ENCODE data around the gene GAS2L2.
"Not testable (repeated sequence)": the region's sequence is repeated elsewhere in the genome, so short reads cannot be mapped to it uniquely, and the experiment has no call there.

Gene GAS2L2

GRCh38 chr17:35751541-35751940 lies 1.5 kb downstream of the GAS2L2 start:
- not testable (repeated sequence) for H3K4me3 ChIP-seq (ENCODE audit: low read length); H3K9me3 ChIP-seq (ENCODE audit: control insufficient read depth, low read depth, low read length); H3K27ac ChIP-seq (ENCODE audit: low read length); H3K9ac ChIP-seq (ENCODE audit: low read length); H3K4me1 ChIP-seq (ENCODE audit: control insufficient read depth, low read depth, low read length); H3K36me3 ChIP-seq (ENCODE audit: control insufficient read depth, low read depth, low read length)
- H3K27me3 ChIP-seq (ENCODE audit: control insufficient read depth, insufficient read depth, low read length) = peaks cover 21% of the 10 kb centered on the region

DNA sequence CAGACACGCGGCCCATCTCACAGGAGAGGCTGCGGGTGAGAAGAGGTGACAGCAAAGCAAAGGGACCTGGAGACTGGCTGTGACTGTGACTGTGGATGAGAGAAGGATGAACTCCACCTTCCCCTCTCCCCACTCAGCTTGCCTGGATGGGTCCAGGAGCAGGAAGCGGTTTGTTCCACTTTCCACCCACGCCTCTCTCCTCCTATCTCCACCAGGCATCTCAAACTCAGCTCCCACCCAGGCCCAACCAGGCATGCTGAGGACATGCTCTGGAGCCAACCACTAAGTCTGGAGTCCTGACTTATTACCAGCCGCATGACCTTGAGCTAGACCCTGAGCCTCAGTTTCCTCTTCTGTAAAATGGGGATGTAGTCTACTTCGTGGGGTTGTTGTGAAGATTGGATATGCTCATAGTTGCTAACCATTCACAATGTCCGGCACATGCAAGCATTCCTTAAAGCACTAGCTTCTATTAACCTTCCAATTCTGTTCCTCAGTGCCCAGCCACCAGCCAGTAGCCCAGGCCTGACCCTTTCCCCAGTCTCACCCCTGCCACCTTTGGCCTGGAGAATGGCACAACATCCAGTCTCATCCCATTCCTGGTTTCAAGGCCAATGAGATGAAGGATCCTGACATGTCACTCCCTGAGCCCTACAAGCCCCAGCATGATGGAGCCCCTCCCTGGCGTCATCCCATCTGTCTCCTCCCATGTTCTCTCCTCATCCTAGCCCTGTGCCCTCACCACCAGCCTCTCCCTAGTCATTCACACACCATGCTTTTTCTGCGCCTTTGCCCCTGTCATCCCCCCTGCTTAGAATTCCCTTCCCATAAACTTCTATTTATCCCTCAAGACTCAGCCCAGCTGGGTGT lies 2.3 kb downstream of the GAS2L2 start:
- H3K4me1 ChIP-seq (ENCODE audit: control insufficient read depth, low read depth, low read length) = no peaks in the 10 kb centered on the region
- peaks cover 21% of the 10 kb centered on the region for H3K27me3 ChIP-seq (ENCODE audit: control insufficient read depth, insufficient read depth, low read length)
- no peak overlapping the region for H3K27ac ChIP-seq (ENCODE audit: low read length)
- H3K36me3 ChIP-seq (ENCODE audit: control insufficient read depth, low read depth, low read length) = no peaks in the 10 kb centered on the region
- no peak overlapping the region for H3K9ac ChIP-seq (ENCODE audit: low read length)
- H3K9me3 ChIP-seq (ENCODE audit: control insufficient read depth, low read depth, low read length) = no peaks in the 10 kb centered on the region
- H3K4me3 ChIP-seq (ENCODE audit: low read length) = peak overlapping the region; percentile 33

DNA sequence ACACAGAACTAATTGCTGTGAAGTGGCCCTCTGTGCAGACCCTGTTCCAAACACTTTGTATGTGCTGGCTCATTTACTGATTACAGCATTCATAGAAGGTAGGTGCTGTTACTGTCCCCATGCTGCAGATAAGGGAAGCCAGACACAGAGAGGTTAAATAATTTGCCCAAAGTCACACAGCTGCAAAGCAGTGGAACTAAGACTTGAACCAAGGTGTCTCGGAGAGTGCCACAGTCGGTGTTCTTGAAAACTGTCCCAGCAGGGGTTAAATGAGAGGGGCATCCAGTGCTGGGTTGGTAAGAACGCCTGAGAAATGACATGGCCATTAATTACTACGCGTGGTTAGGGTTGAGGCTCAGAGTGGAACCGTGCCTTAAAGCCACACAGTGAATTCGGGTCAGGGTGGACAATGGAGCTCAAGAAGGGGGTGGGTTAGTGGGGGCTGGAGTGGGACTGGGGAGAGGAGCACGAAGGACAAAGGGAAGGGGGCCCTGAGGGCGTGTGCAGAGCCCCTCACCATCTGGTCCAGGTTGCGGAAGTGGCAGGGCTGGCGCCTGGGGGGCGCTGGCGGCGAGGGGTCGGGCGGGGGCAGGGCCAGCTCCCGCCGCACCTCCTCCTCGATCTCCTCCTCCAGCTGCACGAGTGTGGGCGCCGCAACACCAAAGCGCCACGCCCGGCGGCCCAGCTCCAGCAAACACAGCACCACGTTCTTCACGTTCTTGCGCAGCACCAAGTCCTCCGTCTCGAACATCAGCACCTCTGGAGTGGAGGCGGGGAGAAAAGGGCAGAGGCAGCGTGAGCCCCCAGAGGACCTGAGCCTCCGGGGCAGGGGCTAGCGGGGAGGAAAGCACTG lies 3.3 kb downstream of the GAS2L2 start:
- H3K27ac ChIP-seq (ENCODE audit: low read length) = no peak overlapping the region
- no peaks in the 10 kb centered on the region for H3K4me1 ChIP-seq (ENCODE audit: control insufficient read depth, low read depth, low read length)
- H3K9ac ChIP-seq (ENCODE audit: low read length) = no peak overlapping the region
- H3K36me3 ChIP-seq (ENCODE audit: control insufficient read depth, low read depth, low read length) = no peaks in the 10 kb centered on the region
- peaks cover 21% of the 10 kb centered on the region for H3K27me3 ChIP-seq (ENCODE audit: control insufficient read depth, insufficient read depth, low read length)
- no peaks in the 10 kb centered on the region for H3K9me3 ChIP-seq (ENCODE audit: control insufficient read depth, low read depth, low read length)
- peak overlapping the region; percentile 33 for H3K4me3 ChIP-seq (ENCODE audit: low read length)

GRCh38 chr17:35748979-35749378 lies 4.1 kb downstream of the GAS2L2 start:
- H3K4me3 ChIP-seq (ENCODE audit: low read length) = no peak overlapping the region
- no peaks in the 10 kb centered on the region for H3K9me3 ChIP-seq (ENCODE audit: control insufficient read depth, low read depth, low read length)
- no peaks in the 10 kb centered on the region for H3K36me3 ChIP-seq (ENCODE audit: control insufficient read depth, low read depth, low read length)
- no peak overlapping the region for H3K27ac ChIP-seq (ENCODE audit: low read length)
- H3K4me1 ChIP-seq (ENCODE audit: control insufficient read depth, low read depth, low read length) = no peaks in the 10 kb centered on the region
- H3K9ac ChIP-seq (ENCODE audit: low read length) = no peak overlapping the region
- H3K27me3 ChIP-seq (ENCODE audit: control insufficient read depth, insufficient read depth, low read length) = peaks cover 21% of the 10 kb centered on the region

GRCh38 chr17:35748341-35748841 lies 4.6 kb downstream of the GAS2L2 start:
- peaks cover 21% of the 10 kb centered on the region for H3K27me3 ChIP-seq (ENCODE audit: control insufficient read depth, insufficient read depth, low read length)
- H3K9ac ChIP-seq (ENCODE audit: low read length) = no peak overlapping the region
- H3K27ac ChIP-seq (ENCODE audit: low read length) = no peak overlapping the region
- H3K36me3 ChIP-seq (ENCODE audit: control insufficient read depth, low read depth, low read length) = no peaks in the 10 kb centered on the region
- no peaks in the 10 kb centered on the region for H3K4me1 ChIP-seq (ENCODE audit: control insufficient read depth, low read depth, low read length)
- no peaks in the 10 kb centered on the region for H3K9me3 ChIP-seq (ENCODE audit: control insufficient read depth, low read depth, low read length)
- H3K4me3 ChIP-seq (ENCODE audit: low read length) = no peak overlapping the region

DNA sequence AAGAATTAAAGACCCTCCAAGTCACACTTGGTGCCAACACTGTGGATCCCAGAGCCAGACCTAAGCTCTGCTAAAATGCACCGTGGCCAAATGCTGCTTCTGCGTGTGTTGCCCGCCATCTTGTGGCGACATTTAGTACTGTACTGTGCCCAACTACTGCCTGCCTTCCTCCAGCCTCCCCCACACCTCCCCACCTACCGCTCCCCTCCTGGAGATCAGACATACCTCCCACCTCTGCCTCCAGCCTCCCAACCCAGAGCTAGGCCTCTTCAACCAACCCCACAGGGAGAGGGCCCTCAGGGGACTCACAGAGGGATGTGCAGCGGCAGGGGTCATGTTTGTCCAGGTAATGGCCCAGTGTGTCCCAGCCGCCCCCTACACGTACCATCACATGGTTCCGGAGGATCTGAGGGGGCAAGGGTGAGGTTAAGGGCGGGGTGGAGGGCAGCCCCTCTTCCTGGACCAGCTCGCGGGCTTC lies 5.5 kb downstream of the GAS2L2 start:
- Histone ChIP-seq H3K27me3 (ENCODE audit: control insufficient read depth, insufficient read depth, low read length) (peaks cover 26% of the 10 kb centered on the region), H3K27ac (ENCODE audit: low read length) (no peak overlapping the region), H3K4me1 (ENCODE audit: control insufficient read depth, low read depth, low read length) (no peaks in the 10 kb centered on the region), H3K9ac (ENCODE audit: low read length) (no peak overlapping the region), H3K4me3 (ENCODE audit: low read length) (no peak overlapping the region), H3K9me3 (ENCODE audit: control insufficient read depth, low read depth, low read length) (no peaks in the 10 kb centered on the region), H3K36me3 (ENCODE audit: control insufficient read depth, low read depth, low read length) (no peaks in the 10 kb centered on the region)

GRCh38 chr17:35745749-35746320 lies 7.2 kb downstream of the GAS2L2 start:
- Histone ChIP-seq H3K4me1 (ENCODE audit: control insufficient read depth, low read depth, low read length) (no peaks in the 10 kb centered on the region), H3K9me3 (ENCODE audit: control insufficient read depth, low read depth, low read length) (no peaks in the 10 kb centered on the region), H3K27me3 (ENCODE audit: control insufficient read depth, insufficient read depth, low read length) (peaks cover 40% of the 10 kb centered on the region), H3K4me3 (ENCODE audit: low read length) (no peak overlapping the region), H3K9ac (ENCODE audit: low read length) (no peak overlapping the region), H3K36me3 (ENCODE audit: control insufficient read depth, low read depth, low read length) (no peaks in the 10 kb centered on the region), H3K27ac (ENCODE audit: low read length) (no peak overlapping the region)

- no peak overlapping the region for H3K9ac ChIP-seq (ENCODE audit: low read length)
- H3K4me3 ChIP-seq (ENCODE audit: low read length) = no peak overlapping the region
- no peaks in the 10 kb centered on the region for H3K9me3 ChIP-seq (ENCODE audit: control insufficient read depth, low read depth, low read length)
- no peaks in the 10 kb centered on the region for H3K4me1 ChIP-seq (ENCODE audit: control insufficient read depth, low read depth, low read length)
- no peak overlapping the region for H3K27ac ChIP-seq (ENCODE audit: low read length)
- H3K27me3 ChIP-seq (ENCODE audit: control insufficient read depth, insufficient read depth, low read length) = peaks cover 40% of the 10 kb centered on the region
- H3K36me3 ChIP-seq (ENCODE audit: control insufficient read depth, low read depth, low read length) = no peaks in the 10 kb centered on the region
These were observed 7.8 kb downstream of the GAS2L2 start for GRCh38 chr17:35745246-35745645.

DNA sequence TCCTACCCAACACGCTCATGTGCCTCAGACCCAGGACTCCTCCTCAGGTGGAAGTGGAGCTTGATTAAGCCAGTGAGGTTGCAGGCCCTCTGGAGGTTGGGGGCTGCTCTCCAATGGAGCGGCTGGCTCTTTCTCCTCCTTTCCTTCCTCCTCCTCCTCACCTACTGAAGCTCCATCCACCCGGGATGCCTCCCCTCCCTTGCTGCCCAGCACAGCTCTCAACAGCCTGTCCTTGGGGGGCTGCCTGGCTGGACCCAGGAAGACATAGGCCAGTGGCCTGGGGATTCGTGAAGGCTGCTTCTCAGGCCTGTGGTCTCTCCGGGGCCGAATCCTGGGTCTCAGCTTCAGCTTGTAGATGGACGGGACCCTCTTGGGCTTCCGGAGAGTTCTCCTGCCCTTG lies 8.2 kb downstream of the GAS2L2 start:
- Histone ChIP-seq H3K36me3 (ENCODE audit: control insufficient read depth, low read depth, low read length) (no peaks in the 10 kb centered on the region), H3K27me3 (ENCODE audit: control insufficient read depth, insufficient read depth, low read length) (peaks cover 40% of the 10 kb centered on the region), H3K9me3 (ENCODE audit: control insufficient read depth, low read depth, low read length) (no peaks in the 10 kb centered on the region), H3K27ac (ENCODE audit: low read length) (no peak overlapping the region), H3K9ac (ENCODE audit: low read length) (no peak overlapping the region), H3K4me3 (ENCODE audit: low read length) (no peak overlapping the region), H3K4me1 (ENCODE audit: control insufficient read depth, low read depth, low read length) (no peaks in the 10 kb centered on the region)

GRCh38 chr17:35743626-35744328 lies 9.3 kb downstream of the GAS2L2 start:
- no peaks in the 10 kb centered on the region for H3K4me1 ChIP-seq (ENCODE audit: control insufficient read depth, low read depth, low read length)
- H3K36me3 ChIP-seq (ENCODE audit: control insufficient read depth, low read depth, low read length) = no peaks in the 10 kb centered on the region
- no peaks in the 10 kb centered on the region for H3K9me3 ChIP-seq (ENCODE audit: control insufficient read depth, low read depth, low read length)
- no peak overlapping the region for H3K27ac ChIP-seq (ENCODE audit: low read length)
- H3K27me3 ChIP-seq (ENCODE audit: control insufficient read depth, insufficient read depth, low read length) = peaks cover 43% of the 10 kb centered on the region
- no peak overlapping the region for H3K9ac ChIP-seq (ENCODE audit: low read length)
- H3K4me3 ChIP-seq (ENCODE audit: low read length) = no peak overlapping the region

All from iPS-18a (cell line).